IMR-90 (cell line): ENCODE measurements around the gene FAM110A. TPM values are rescaled to one million over a fixed set of nuclear protein-coding genes. Genes with fewer than 3 reads are reported as not detected.

Experiments used
- ATAC-seq: fragments of 200-7000 bp; cut with Tn5 transposase; 2 replicates; pipeline ENCODE4 v1.9.1; 2020; ENCODE audit warnings: low read depth, mild to moderate bottlenecking, moderate library complexity
- BruUV-seq: library from RNA; stranded (reverse); fragments of 400-500 nt; replicated peaks from 2 replicates; lab custom pipeline; 2021; lab: Mats Ljungman, UMichigan
- CTCF ChIA-PET: fragments of 300-600 bp; formaldehyde crosslinking; extraction: SDS; loops from one replicate; lab custom pipeline; 2021; ENCODE audit warnings: antibody characterized with exemption; lab: Yijun Ruan, JAX
- POLR2A ChIA-PET: fragments of 300-600 bp; sonication (Branson Sonifier 250); formaldehyde crosslinking; loops from one replicate; lab custom pipeline; 2022; ENCODE audit warnings: antibody characterized with exemption; ENCODE audit not compliant: unreplicated experiment; lab: Charles Lee
- DNase-seq: peaks from one replicate; pipeline ENCODE4 v3.0.0; 2013
- H2AFZ ChIP-seq: replicated peaks from 2 replicates; pipeline ENCODE3; 2013; ENCODE audit warnings: low read length, mild to moderate bottlenecking; ENCODE audit not compliant: poor library complexity
- H2AK5ac ChIP-seq: 2 replicates; pipeline ENCODE4 v1.6.1; 2013; ENCODE audit warnings: low read depth, low read length, inconsistent platforms
- H2AK9ac ChIP-seq: replicated peaks from 2 replicates; pipeline ENCODE3; 2013; ENCODE audit warnings: mild to moderate bottlenecking, low read depth, low read length, moderate library complexity; ENCODE audit not compliant: poor library complexity
- H2BK120ac ChIP-seq: 2 replicates; pipeline ENCODE4 v1.6.1; 2013; ENCODE audit warnings: low read depth, low read length, inconsistent platforms
- H2BK15ac ChIP-seq: 3 replicates; pipeline ENCODE4 v1.6.1; 2013; ENCODE audit warnings: low read depth, low read length, inconsistent platforms
- H2BK20ac ChIP-seq: 2 replicates; pipeline ENCODE4 v1.6.1; 2013; ENCODE audit warnings: low read depth, mild to moderate bottlenecking, inconsistent platforms, low read length, moderate library complexity
- H2BK5ac ChIP-seq: 2 replicates; pipeline ENCODE4 v1.6.1; 2013; ENCODE audit warnings: mild to moderate bottlenecking, low read depth, low read length, inconsistent platforms; ENCODE audit not compliant: poor library complexity, severe bottlenecking
- H3K14ac ChIP-seq: replicated peaks from 2 replicates; pipeline ENCODE4 v1.6.1; 2013; ENCODE audit warnings: low read depth, low read length, inconsistent platforms
- H3K18ac ChIP-seq: 2 replicates; pipeline ENCODE4 v1.6.1; 2013; ENCODE audit warnings: low read depth, low read length, control low read depth
- H3K23ac ChIP-seq: 2 replicates; pipeline ENCODE4 v1.6.1; 2013; ENCODE audit warnings: low read depth, low read length, inconsistent platforms
- H3K27ac ChIP-seq: 2 replicates; pipeline ENCODE4 v1.5.1; 2013; ENCODE audit warnings: mild to moderate bottlenecking, control low read depth, low read length; ENCODE audit not compliant: insufficient read depth
- H3K27me3 ChIP-seq: 2 replicates; pipeline ENCODE4 v1.6.1; 2013; ENCODE audit warnings: low read length; ENCODE audit not compliant: control insufficient read depth, insufficient read depth
- H3K36me3 ChIP-seq: 2 replicates; pipeline ENCODE4 v1.6.1; 2013; ENCODE audit warnings: low read length, mixed read lengths; ENCODE audit not compliant: control insufficient read depth, insufficient read depth
- H3K4ac ChIP-seq: 2 replicates; pipeline ENCODE4 v1.6.1; 2013; ENCODE audit warnings: low read depth, low read length, inconsistent platforms
- H3K4me1 ChIP-seq: 2 replicates; pipeline ENCODE4 v1.6.1; 2013; ENCODE audit warnings: low read length, mixed read lengths; ENCODE audit not compliant: control insufficient read depth, insufficient read depth
- H3K4me2 ChIP-seq: 2 replicates; pipeline ENCODE4 v1.6.1; 2013; ENCODE audit warnings: low read depth, mild to moderate bottlenecking, control low read depth, low read length, moderate library complexity
- H3K4me3 ChIP-seq: 2 replicates; pipeline ENCODE4 v1.5.1; 2013; ENCODE audit warnings: low read depth, mild to moderate bottlenecking, control low read depth, low read length, moderate library complexity; ENCODE audit not compliant: insufficient read depth
- H3K56ac ChIP-seq: 2 replicates; pipeline ENCODE4 v1.6.1; 2013; ENCODE audit warnings: low read length, inconsistent platforms; ENCODE audit not compliant: insufficient read depth; ENCODE audit errors: extremely low read depth
- H3K79me1 ChIP-seq, 2 experiments: 2 replicates each; pipeline ENCODE4 v1.6.1; 2013; ENCODE audit warnings: low read length in 2 of 2, inconsistent platforms in 1 of 2, low read depth in 1 of 2
- H3K9ac ChIP-seq: 2 replicates; pipeline ENCODE4 v1.6.1; 2013; ENCODE audit warnings: low read depth, low read length, control low read depth
- H3K9me1 ChIP-seq: 2 replicates; pipeline ENCODE4 v1.6.1; 2013; ENCODE audit warnings: low read length, inconsistent platforms; ENCODE audit not compliant: insufficient read depth
- H3K9me3 ChIP-seq: 2 replicates; pipeline ENCODE4 v1.6.1; 2013; ENCODE audit warnings: low read length; ENCODE audit not compliant: control insufficient read depth, insufficient read depth
- H4K20me1 ChIP-seq: 2 replicates; pipeline ENCODE4 v1.6.1; 2013; ENCODE audit warnings: low read length, inconsistent platforms; ENCODE audit not compliant: insufficient read depth
- H4K5ac ChIP-seq: 2 replicates; pipeline ENCODE4 v1.6.1; 2013; ENCODE audit warnings: mild to moderate bottlenecking, low read depth, low read length, control low read depth
- H4K8ac ChIP-seq, 2 experiments: 2 replicates each; pipeline ENCODE4 v1.6.1; 2013; ENCODE audit warnings: low read depth in 2 of 2, low read length in 2 of 2, control low read depth in 1 of 2, inconsistent platforms in 1 of 2
- H4K91ac ChIP-seq: 2 replicates; pipeline ENCODE4 v1.6.1; 2013; ENCODE audit warnings: low read depth, low read length, inconsistent platforms; ENCODE audit not compliant: insufficient read depth
- BHLHE40 ChIP-seq: fragments of 150-350 bp; IDR thresholded peaks from 2 replicates; pipeline ENCODE4 v1.6.1; 2016; ENCODE audit warnings: mild to moderate bottlenecking, low read depth, low read length
- CEBPB ChIP-seq: IDR thresholded peaks from 2 replicates; pipeline ENCODE4 v1.6.1; 2012; ENCODE audit warnings: low read depth, low read length, improper control_type of control experiment
- CHD1 ChIP-seq: IDR thresholded peaks from 2 replicates; pipeline ENCODE4 v1.6.1; 2012; ENCODE audit warnings: low read depth, low read length, improper control_type of control experiment
- FOS ChIP-seq: fragments of 150-350 bp; IDR thresholded peaks from 2 replicates; pipeline ENCODE4 v1.6.1; 2016; ENCODE audit warnings: low read depth, low read length
- MAFK ChIP-seq: IDR thresholded peaks from 2 replicates; pipeline ENCODE4 v1.6.1; 2012; ENCODE audit warnings: low read depth, low read length, improper control_type of control experiment
- MAZ ChIP-seq: IDR thresholded peaks from 2 replicates; pipeline ENCODE4 v1.6.1; 2012; ENCODE audit warnings: low read depth, mild to moderate bottlenecking, low read length, improper control_type of control experiment, moderate library complexity, borderline replicate concordance
- MXI1 ChIP-seq: IDR thresholded peaks from 2 replicates; pipeline ENCODE4 v1.6.1; 2012; ENCODE audit warnings: low read depth, mild to moderate bottlenecking, low read length, moderate library complexity, borderline replicate concordance
- NFE2L2 ChIP-seq: fragments of 150-350 bp; IDR thresholded peaks from 2 replicates; pipeline ENCODE4 v1.6.1; 2016; ENCODE audit warnings: low read depth, mild to moderate bottlenecking, low read length
- RAD21 ChIP-seq: IDR thresholded peaks from 2 replicates; pipeline ENCODE4 v1.6.1; 2012; ENCODE audit warnings: low read length, improper control_type of control experiment
- RCOR1 ChIP-seq: IDR thresholded peaks from 2 replicates; pipeline ENCODE4 v1.6.1; 2012; ENCODE audit warnings: mild to moderate bottlenecking, low read length, improper control_type of control experiment; ENCODE audit not compliant: insufficient replicate concordance
- RFX5 ChIP-seq: IDR thresholded peaks from 2 replicates; pipeline ENCODE4 v1.8.0; 2012; ENCODE audit warnings: low read depth, mild to moderate bottlenecking, low read length, moderate library complexity
- USF2 ChIP-seq: fragments of 150-350 bp; IDR thresholded peaks from 2 replicates; pipeline ENCODE4 v1.6.1; 2017; ENCODE audit warnings: mild to moderate bottlenecking, antibody characterized with exemption, low read length, low read depth
- WGBS, 2 experiments: methylation state at CpG; one replicate each; pipeline versions ENCODE4 v1.1.5 to v1.1.7; 2013; ENCODE audit warnings: missing lambda C conversion rate in 2 of 2; ENCODE audit not compliant: insufficient read length in 1 of 2; ENCODE audit errors: extremely low coverage in 2 of 2; 5-methylcytosine and 5-hydroxymethylcytosine counted together
- dilution Hi-C: fragments of 300-500 bp; cut with HindIII; formaldehyde crosslinking; loops from one replicate; pipeline ENCODE4 v1.14.3; 2018; ENCODE audit warnings: low sequenced_read_pairs; ENCODE audit not compliant: unreplicated experiment
- in situ Hi-C: fragments of 300-500 bp; cut with MboI; formaldehyde crosslinking; loops from 3 replicates; pipeline ENCODE4 v1.14.3; 2019; ENCODE audit warnings: low sequenced_read_pairs, inconsistent platforms, mixed read lengths
- intact Hi-C: fragments of 100-400 bp; cut with micrococcal nuclease; formaldehyde crosslinking; loops from 2 replicates; pipeline ENCODE4 v1.10.0; 2022
- polyA plus RNA-seq, 3 experiments: library from polyadenylated mRNA; depleted of rRNA; stranded (reverse); fragments of >200 nt; gene quantifications; 2 replicates each; pipeline ENCODE4 v1.2.3, GENCODE V29; 2012; ENCODE audit warnings: low replicate concordance in 1 of 3
- total RNA-seq: library from RNA; depleted of rRNA; stranded (reverse); fragments of >200 nt; gene quantifications from 2 replicates; pipeline ENCODE4 v1.2.3, GENCODE V29; 2012
- TF ChIP-seq, protein P1 (sequence below): fragments of 150-350 bp; IDR thresholded peaks from 2 replicates; pipeline ENCODE4 v1.6.1; 2016; ENCODE audit warnings: low read depth, mild to moderate bottlenecking, low read length, moderate library complexity, borderline replicate concordance
- TF ChIP-seq, protein P2 (sequence below): conservative IDR thresholded peaks from 2 replicates; pipeline ENCODE4 v1.5.1; 2012; ENCODE audit warnings: mild to moderate bottlenecking, low read depth, low read length, improper control_type of control experiment

The FAM110A gene
- total and polyA plus RNA-seq, 2 of the 4 experiments (the other 2 are of a cell fraction), result 0.36 to 3.6 TPM

DNA sequence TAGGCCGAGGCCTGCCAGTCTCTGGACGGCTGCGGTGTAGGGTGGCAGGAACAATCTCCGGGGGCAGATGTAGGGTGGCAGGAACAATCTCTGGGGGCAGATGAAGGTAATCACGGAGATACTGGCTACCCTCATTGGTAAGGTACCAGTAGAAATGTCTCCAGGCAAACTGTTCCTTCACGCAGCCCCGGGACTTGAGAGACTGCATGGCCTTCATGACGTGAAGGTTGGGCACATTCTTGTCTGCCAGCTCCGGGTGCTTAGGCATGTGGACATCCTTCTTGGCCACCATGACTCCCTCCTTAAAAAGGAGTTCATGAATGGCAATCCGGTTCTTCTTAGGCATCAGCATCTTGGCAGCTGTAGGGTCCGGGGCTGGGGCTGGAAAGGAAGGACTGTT, 6.1 kb downstream of the FAM110A start:
- CTCF ChIA-PET, result no interaction called here
- no peak overlapping the region for H2AK9ac ChIP-seq
- H4K8ac ChIP-seq, result no peak overlapping the region
- intact Hi-C loops (no loop called here), dilution Hi-C loops (no loop called here), in situ Hi-C loops (no loop called here)
- BruUV-seq, result no TSS peak
- no peak overlapping the region for H3K14ac ChIP-seq
- H2AFZ ChIP-seq, result no peak overlapping the region
- H3K56ac ChIP-seq, result no peak overlapping the region
- H3K36me3 ChIP-seq, result no peaks in the 10 kb centered on the region
- no peak overlapping the region for H3K18ac ChIP-seq
- H3K23ac ChIP-seq, result no peak overlapping the region
- H3K4me1 ChIP-seq, result peaks cover 6% of the 10 kb centered on the region
- no peak overlapping the region for H3K4me2 ChIP-seq
- no peak overlapping the region for H3K27ac ChIP-seq
- H2BK5ac ChIP-seq, result no peak overlapping the region
- POLR2A ChIA-PET, result no interaction called here
- H3K9me1 ChIP-seq, result peaks cover 13% of the 10 kb centered on the region; the same call in 1 of the 2 replicates
- H2BK15ac ChIP-seq, result no peak overlapping the region
- no peak overlapping the region for H4K91ac ChIP-seq
- H4K5ac ChIP-seq, result no peak overlapping the region
- TF ChIP-seq MAZ, result no peak
- TF ChIP-seq USF2, result no peak
- TF ChIP-seq NFE2L2, result no peak
- TF ChIP-seq RFX5, result no peak
- no peak for TF ChIP-seq CEBPB
- no peak for TF ChIP-seq BHLHE40
- no peak for TF ChIP-seq MXI1
- TF ChIP-seq, protein P1, sequence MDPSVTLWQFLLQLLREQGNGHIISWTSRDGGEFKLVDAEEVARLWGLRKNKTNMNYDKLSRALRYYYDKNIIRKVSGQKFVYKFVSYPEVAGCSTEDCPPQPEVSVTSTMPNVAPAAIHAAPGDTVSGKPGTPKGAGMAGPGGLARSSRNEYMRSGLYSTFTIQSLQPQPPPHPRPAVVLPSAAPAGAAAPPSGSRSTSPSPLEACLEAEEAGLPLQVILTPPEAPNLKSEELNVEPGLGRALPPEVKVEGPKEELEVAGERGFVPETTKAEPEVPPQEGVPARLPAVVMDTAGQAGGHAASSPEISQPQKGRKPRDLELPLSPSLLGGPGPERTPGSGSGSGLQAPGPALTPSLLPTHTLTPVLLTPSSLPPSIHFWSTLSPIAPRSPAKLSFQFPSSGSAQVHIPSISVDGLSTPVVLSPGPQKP, result no peak
- TF ChIP-seq RAD21, result no peak
- TF ChIP-seq, protein P2, sequence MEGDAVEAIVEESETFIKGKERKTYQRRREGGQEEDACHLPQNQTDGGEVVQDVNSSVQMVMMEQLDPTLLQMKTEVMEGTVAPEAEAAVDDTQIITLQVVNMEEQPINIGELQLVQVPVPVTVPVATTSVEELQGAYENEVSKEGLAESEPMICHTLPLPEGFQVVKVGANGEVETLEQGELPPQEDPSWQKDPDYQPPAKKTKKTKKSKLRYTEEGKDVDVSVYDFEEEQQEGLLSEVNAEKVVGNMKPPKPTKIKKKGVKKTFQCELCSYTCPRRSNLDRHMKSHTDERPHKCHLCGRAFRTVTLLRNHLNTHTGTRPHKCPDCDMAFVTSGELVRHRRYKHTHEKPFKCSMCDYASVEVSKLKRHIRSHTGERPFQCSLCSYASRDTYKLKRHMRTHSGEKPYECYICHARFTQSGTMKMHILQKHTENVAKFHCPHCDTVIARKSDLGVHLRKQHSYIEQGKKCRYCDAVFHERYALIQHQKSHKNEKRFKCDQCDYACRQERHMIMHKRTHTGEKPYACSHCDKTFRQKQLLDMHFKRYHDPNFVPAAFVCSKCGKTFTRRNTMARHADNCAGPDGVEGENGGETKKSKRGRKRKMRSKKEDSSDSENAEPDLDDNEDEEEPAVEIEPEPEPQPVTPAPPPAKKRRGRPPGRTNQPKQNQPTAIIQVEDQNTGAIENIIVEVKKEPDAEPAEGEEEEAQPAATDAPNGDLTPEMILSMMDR, result no peak
- TF ChIP-seq RCOR1, result no peak
- no peak for TF ChIP-seq CHD1
- TF ChIP-seq FOS, result no peak
- TF ChIP-seq MAFK, result no peak
- 100% methylated on average over 2 of the region's 11 CpGs; no CpG with 5 or more reads in 1 of the 2 experiments for WGBS, 2 experiments
- no peaks in the 10 kb centered on the region for H3K27me3 ChIP-seq
- H4K20me1 ChIP-seq, result no peaks in the 10 kb centered on the region
- no peak for ATAC-seq
- H2BK20ac ChIP-seq, result no peak overlapping the region
- no peak overlapping the region for H3K9ac ChIP-seq
- peaks cover 18 to 46% of the 10 kb centered on the region in 2 experiments for H3K79me1 ChIP-seq
- no peak overlapping the region for H3K4me3 ChIP-seq
- no peak overlapping the region for H2AK5ac ChIP-seq
- no peak for DNase-seq
- no peak overlapping the region for H3K4ac ChIP-seq
- no peak overlapping the region for H2BK120ac ChIP-seq
- H3K9me3 ChIP-seq, result no peaks in the 10 kb centered on the region
